Measurements from ENCODE around the gene GLI2.

The GLI2 gene

DNA sequence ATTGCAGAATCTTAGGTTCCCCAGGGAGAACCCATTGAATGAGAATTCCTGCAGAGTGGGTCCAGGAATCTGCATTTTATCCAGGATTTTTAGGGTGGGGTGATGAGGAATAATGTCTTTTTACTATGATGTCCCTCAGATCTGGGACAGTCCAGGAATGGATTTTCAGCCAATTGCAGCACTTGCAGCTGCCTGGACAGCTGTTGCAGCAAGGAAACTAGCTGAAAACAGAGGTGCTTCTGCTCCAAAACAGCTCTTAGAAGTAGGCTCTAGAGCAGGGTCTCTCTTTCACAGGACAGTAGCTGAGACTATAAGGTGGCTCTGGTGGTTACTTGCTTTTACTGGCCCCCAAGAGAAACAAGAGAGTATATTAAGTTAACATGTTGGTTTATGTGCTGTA lies 9.1 kb downstream of the GLI2 start:
- Mint-ChIP-seq H3K9me3 (no peaks in the 10 kb centered on the region), H3K36me3 (ENCODE audit: insufficient read depth) (no peaks in the 10 kb centered on the region), H3K4me3 (no peak overlapping the region), H3K27ac (ENCODE audit: low read depth) (no peak overlapping the region), H3K27me3 (peaks cover 65% of the 10 kb centered on the region), H3K4me1 (no peaks in the 10 kb centered on the region)
- DNase-seq (ENCODE audit: low spot score in 2 of 2) = no peak
- ATAC-seq (replicated peaks; ENCODE audit: extremely low read depth, poor library complexity, severe bottlenecking) = no peak

DNA sequence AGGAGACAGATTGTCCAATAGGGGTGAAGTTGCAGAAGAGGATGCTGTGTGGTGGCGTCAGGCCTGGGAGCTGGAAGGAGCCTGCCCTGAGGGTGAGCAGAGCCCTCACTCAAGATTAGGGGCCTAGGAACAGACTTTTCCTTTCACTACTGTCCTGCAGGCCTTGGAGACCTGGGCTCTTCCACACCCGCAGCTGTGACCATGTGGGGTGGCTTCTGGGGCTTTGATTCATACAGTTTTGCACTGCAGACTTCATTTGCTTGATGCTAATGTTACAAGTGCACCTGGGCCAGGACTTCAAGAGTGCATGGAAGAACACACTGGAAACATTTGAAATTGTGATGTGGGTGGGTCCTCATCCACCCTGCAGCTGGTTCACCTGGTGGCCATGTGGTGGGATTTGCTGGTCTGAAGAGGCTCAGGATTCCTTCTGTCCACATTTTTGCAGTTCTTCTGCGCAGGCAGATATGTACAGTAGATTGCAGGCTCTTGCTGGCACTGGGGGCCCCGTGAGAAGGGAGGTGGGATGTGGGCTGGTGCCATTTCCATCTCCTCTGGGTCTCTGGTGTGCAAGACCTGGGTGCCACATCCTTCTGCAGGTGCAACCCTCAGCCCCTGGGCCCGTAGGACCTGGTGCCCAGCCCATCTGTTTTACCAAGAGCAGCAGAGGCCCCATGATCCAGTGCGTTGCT lies 9.9 kb downstream of the GLI2 start:
- Mint-ChIP-seq H3K4me3 (no peak overlapping the region), H3K36me3 (ENCODE audit: insufficient read depth) (no peaks in the 10 kb centered on the region), H3K27me3 (peaks cover 58% of the 10 kb centered on the region), H3K27ac (ENCODE audit: low read depth) (no peak overlapping the region), H3K4me1 (no peaks in the 10 kb centered on the region), H3K9me3 (no peaks in the 10 kb centered on the region)
- ATAC-seq (replicated peaks; ENCODE audit: extremely low read depth, poor library complexity, severe bottlenecking) (no peak), DNase-seq (ENCODE audit: low spot score in 2 of 2) (no peak)

DNA sequence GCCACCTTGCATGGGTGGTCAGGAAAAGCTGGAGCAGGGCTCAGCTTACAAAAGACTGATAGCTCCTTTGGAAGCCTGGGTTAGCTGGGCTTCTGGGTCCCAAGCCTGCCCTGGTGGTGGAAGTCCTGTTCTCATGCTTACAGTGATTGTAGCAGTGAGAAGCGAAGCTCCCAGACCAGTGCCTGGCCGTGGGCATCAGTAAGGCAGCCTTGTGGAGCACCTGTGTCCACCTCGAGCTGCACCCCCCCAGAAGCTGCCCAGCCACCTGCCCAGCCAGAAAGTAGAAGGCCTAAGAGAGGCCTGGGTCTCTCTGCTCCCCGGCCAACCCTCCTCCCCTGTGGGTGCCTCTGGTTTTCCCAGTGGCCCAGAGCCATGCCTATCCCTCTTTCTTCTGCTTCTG lies 10.5 kb downstream of the GLI2 start:
- no peaks in the 10 kb centered on the region for H3K9me3 Mint-ChIP-seq
- ATAC-seq (replicated peaks; ENCODE audit: extremely low read depth, poor library complexity, severe bottlenecking) = no peak
- peaks cover 52% of the 10 kb centered on the region for H3K27me3 Mint-ChIP-seq
- no peaks in the 10 kb centered on the region for H3K36me3 Mint-ChIP-seq (ENCODE audit: insufficient read depth)
- H3K4me3 Mint-ChIP-seq = no peak overlapping the region
- H3K27ac Mint-ChIP-seq (ENCODE audit: low read depth) = no peak overlapping the region
- no peak for DNase-seq (ENCODE audit: low spot score in 2 of 2)
- H3K4me1 Mint-ChIP-seq = no peaks in the 10 kb centered on the region

- Mint-ChIP-seq H3K4me1 (no peaks in the 10 kb centered on the region), H3K4me3 (no peak overlapping the region), H3K27ac (ENCODE audit: low read depth) (no peak overlapping the region), H3K36me3 (ENCODE audit: insufficient read depth) (no peaks in the 10 kb centered on the region), H3K9me3 (no peaks in the 10 kb centered on the region), H3K27me3 (peaks cover 40% of the 10 kb centered on the region)
- DNase-seq (ENCODE audit: low spot score in 2 of 2) = no peak
- no peak for ATAC-seq (replicated peaks; ENCODE audit: extremely low read depth, poor library complexity, severe bottlenecking)
Measured at GRCh38 chr2:120747281-120747680, 11.6 kb downstream of the GLI2 start.

DNA sequence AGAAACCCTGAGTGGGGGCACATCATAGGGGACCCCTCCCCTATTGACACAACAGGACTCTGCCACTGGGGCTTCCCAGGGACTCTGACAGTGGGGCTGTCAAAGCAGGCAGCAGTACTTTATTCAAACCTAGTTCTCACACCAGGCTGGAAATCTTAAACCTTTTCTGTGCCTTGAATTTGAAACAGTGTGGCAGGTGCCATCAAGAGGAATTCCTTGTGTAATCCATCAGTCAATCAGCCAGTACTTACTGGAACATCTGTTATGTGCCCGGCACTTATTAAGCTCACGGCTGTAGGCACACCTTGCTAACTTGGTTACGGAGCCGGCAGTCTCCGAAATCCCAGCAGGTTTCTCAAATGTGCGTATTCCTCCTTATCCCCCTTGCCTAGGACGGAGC lies 12.0 kb downstream of the GLI2 start:
- Mint-ChIP-seq H3K27ac (ENCODE audit: low read depth) (no peak overlapping the region), H3K9me3 (no peaks in the 10 kb centered on the region), H3K4me3 (no peak overlapping the region), H3K36me3 (ENCODE audit: insufficient read depth) (no peaks in the 10 kb centered on the region), H3K4me1 (no peaks in the 10 kb centered on the region), H3K27me3 (peaks cover 36% of the 10 kb centered on the region)
- DNase-seq (ENCODE audit: low spot score in 2 of 2) (no peak), ATAC-seq (replicated peaks; ENCODE audit: extremely low read depth, poor library complexity, severe bottlenecking) (no peak)

DNA sequence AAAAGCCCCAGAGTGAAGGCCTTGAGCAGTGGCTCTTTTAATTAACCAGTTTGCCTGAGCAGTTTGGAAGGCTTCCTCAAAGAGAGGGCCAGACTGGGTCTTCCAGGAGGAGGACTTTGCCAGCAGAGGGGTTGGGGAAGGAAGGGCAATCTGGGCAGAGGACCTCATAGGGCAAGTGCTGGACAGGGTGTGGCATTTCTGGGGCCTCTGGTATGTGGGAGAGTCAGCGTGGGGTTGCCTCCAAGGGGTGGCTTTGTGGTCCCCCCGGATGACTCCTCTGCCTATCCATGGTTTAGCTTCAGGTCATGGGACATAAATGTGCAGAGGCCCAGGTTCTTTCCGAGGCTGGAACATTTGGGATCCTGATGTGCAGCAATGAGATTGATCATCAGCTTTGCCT lies 12.6 kb downstream of the GLI2 start:
- no peaks in the 10 kb centered on the region for H3K9me3 Mint-ChIP-seq
- no peaks in the 10 kb centered on the region for H3K36me3 Mint-ChIP-seq (ENCODE audit: insufficient read depth)
- H3K27me3 Mint-ChIP-seq = peaks cover 30% of the 10 kb centered on the region
- DNase-seq (ENCODE audit: low spot score in 2 of 2) = no peak
- H3K27ac Mint-ChIP-seq (ENCODE audit: low read depth) = no peak overlapping the region
- H3K4me1 Mint-ChIP-seq = no peaks in the 10 kb centered on the region
- no peak overlapping the region for H3K4me3 Mint-ChIP-seq
- ATAC-seq (replicated peaks; ENCODE audit: extremely low read depth, poor library complexity, severe bottlenecking) = no peak

DNA sequence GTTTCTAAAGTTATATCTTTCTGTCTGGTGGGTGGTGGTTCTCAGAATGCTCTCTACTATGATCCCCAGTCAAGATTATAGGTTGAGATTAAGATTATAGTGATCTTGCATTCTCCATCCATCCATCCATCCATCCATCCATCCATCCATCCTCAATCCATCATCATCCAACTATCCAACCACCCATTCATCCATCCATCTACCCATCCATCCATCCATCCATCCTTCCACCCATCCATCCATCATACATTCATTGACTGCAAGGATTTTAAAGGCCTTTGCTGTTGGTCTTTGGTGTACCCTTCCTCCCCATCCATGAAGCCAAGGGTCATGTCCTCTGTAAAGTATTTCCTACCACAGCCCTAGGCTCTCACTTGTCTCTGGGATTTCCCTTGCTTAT lies 13.1 kb downstream of the GLI2 start:
- Mint-ChIP-seq H3K4me3 (no peak overlapping the region), H3K27ac (ENCODE audit: low read depth) (no peak overlapping the region), H3K27me3 (peaks cover 26% of the 10 kb centered on the region), H3K4me1 (no peaks in the 10 kb centered on the region), H3K36me3 (ENCODE audit: insufficient read depth) (no peaks in the 10 kb centered on the region), H3K9me3 (no peaks in the 10 kb centered on the region)
- no peak for DNase-seq (ENCODE audit: low spot score in 2 of 2)
- no peak for ATAC-seq (replicated peaks; ENCODE audit: extremely low read depth, poor library complexity, severe bottlenecking)

GRCh38 chr2:120749506-120750431 lies 14.1 kb downstream of the GLI2 start:
- Mint-ChIP-seq H3K4me1 (no peaks in the 10 kb centered on the region), H3K36me3 (ENCODE audit: insufficient read depth) (no peaks in the 10 kb centered on the region), H3K4me3 (no peak overlapping the region), H3K27me3 (peaks cover 16% of the 10 kb centered on the region), H3K9me3 (no peaks in the 10 kb centered on the region), H3K27ac (ENCODE audit: low read depth) (no peak overlapping the region)
- ATAC-seq (replicated peaks; ENCODE audit: extremely low read depth, poor library complexity, severe bottlenecking) (no peak), DNase-seq (ENCODE audit: low spot score in 2 of 2) (no peak)

- Mint-ChIP-seq H3K4me1 (no peaks in the 10 kb centered on the region), H3K27ac (ENCODE audit: low read depth) (no peak overlapping the region), H3K36me3 (ENCODE audit: insufficient read depth) (no peaks in the 10 kb centered on the region), H3K9me3 (no peaks in the 10 kb centered on the region), H3K27me3 (peaks cover 11% of the 10 kb centered on the region), H3K4me3 (no peak overlapping the region)
- no peak for ATAC-seq (replicated peaks; ENCODE audit: extremely low read depth, poor library complexity, severe bottlenecking)
- DNase-seq (ENCODE audit: low spot score in 2 of 2) = no peak
Measured at GRCh38 chr2:120750488-120751210, 15.0 kb downstream of the GLI2 start.

- no peak overlapping the region for H3K27ac Mint-ChIP-seq (ENCODE audit: low read depth)
- no peaks in the 10 kb centered on the region for H3K4me1 Mint-ChIP-seq
- no peak for ATAC-seq (replicated peaks; ENCODE audit: extremely low read depth, poor library complexity, severe bottlenecking)
- no peak overlapping the region for H3K4me3 Mint-ChIP-seq
- H3K9me3 Mint-ChIP-seq = no peaks in the 10 kb centered on the region
- peaks cover 7% of the 10 kb centered on the region for H3K27me3 Mint-ChIP-seq
- no peak for DNase-seq (ENCODE audit: low spot score in 2 of 2)
- H3K36me3 Mint-ChIP-seq (ENCODE audit: insufficient read depth) = no peaks in the 10 kb centered on the region
Measured at GRCh38 chr2:120751553-120751952, 15.9 kb downstream of the GLI2 start.

- H3K27me3 Mint-ChIP-seq = peaks cover 24% of the 10 kb centered on the region
- H3K9me3 Mint-ChIP-seq = no peaks in the 10 kb centered on the region
- no peak for ATAC-seq (replicated peaks; ENCODE audit: extremely low read depth, poor library complexity, severe bottlenecking)
- no peaks in the 10 kb centered on the region for H3K36me3 Mint-ChIP-seq (ENCODE audit: insufficient read depth)
- H3K27ac Mint-ChIP-seq (ENCODE audit: low read depth) = no peak overlapping the region
- DNase-seq (ENCODE audit: low spot score in 2 of 2) = no peak
- H3K4me1 Mint-ChIP-seq = no peaks in the 10 kb centered on the region
- H3K4me3 Mint-ChIP-seq = no peak overlapping the region
Measured at GRCh38 chr2:120754067-120754960, 18.6 kb downstream of the GLI2 start.

All from central memory CD8-positive, alpha-beta T cell (primary cell).